ENCODE measurements around the gene DNMT3L. TPM values are rescaled to one million over a fixed set of nuclear protein-coding genes. Genes with fewer than 3 reads are reported as not detected.

Gene DNMT3L
- total and polyA plus RNA-seq, 4 donors, result 0.18 to 0.99 (median 0.25) TPM; not detected in 1

GRCh38 chr21:44262338-44263056, 800 bp upstream of the DNMT3L start:
- no peaks in the 10 kb centered on the region for H3K9me3 ChIP-seq (ENCODE audit: control insufficient read depth in 4 of 4, low read length in 3 of 4)
- H3K4me1 ChIP-seq (ENCODE audit: control insufficient read depth in 4 of 4, insufficient read depth in 4 of 4, low read length in 3 of 4), result no peaks in the 10 kb centered on the region
- TF ChIP-seq HNF4A (conservative IDR thresholded peaks at IDR 0.05) (no peak), FOXA2 (IDR thresholded peaks at IDR 0.05) (no peak), GABPA (IDR thresholded peaks at IDR 0.05 in 1 of 2, conservative IDR thresholded peaks at IDR 0.05 in 1 of 2) (no peak), TAF1 (conservative IDR thresholded peaks at IDR 0.05) (no peak), ZBTB33 (IDR thresholded peaks at IDR 0.05) (no peak), YY1 (IDR thresholded peaks at IDR 0.05) (no peak), JUND (IDR thresholded peaks at IDR 0.05) (no peak), HNF4G (IDR thresholded peaks at IDR 0.05) (no peak), SP1 (IDR thresholded peaks at IDR 0.05) (no peak), RAD21 (IDR thresholded peaks at IDR 0.05) (no peak), RXRA (IDR thresholded peaks at IDR 0.05) (no peak), NR2F2 (IDR thresholded peaks at IDR 0.05) (no peak), EGR1 (IDR thresholded peaks at IDR 0.05; ENCODE audit: low read depth in 2 of 2) (no peak)
- TF ChIP-seq, protein P1, sequence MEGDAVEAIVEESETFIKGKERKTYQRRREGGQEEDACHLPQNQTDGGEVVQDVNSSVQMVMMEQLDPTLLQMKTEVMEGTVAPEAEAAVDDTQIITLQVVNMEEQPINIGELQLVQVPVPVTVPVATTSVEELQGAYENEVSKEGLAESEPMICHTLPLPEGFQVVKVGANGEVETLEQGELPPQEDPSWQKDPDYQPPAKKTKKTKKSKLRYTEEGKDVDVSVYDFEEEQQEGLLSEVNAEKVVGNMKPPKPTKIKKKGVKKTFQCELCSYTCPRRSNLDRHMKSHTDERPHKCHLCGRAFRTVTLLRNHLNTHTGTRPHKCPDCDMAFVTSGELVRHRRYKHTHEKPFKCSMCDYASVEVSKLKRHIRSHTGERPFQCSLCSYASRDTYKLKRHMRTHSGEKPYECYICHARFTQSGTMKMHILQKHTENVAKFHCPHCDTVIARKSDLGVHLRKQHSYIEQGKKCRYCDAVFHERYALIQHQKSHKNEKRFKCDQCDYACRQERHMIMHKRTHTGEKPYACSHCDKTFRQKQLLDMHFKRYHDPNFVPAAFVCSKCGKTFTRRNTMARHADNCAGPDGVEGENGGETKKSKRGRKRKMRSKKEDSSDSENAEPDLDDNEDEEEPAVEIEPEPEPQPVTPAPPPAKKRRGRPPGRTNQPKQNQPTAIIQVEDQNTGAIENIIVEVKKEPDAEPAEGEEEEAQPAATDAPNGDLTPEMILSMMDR (IDR thresholded peaks at IDR 0.05; ENCODE audit: low read depth, low read length, missing input control), result no peak
- TF ChIP-seq, protein P2, sequence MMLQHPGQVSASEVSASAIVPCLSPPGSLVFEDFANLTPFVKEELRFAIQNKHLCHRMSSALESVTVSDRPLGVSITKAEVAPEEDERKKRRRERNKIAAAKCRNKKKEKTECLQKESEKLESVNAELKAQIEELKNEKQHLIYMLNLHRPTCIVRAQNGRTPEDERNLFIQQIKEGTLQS (IDR thresholded peaks at IDR 0.05), result no peak
- whole genome bisulfite sequencing, result 87% methylated on average over 12 of the region's 12 CpGs
- H3K9ac ChIP-seq (ENCODE audit: low read depth in 1 of 2, low read length in 2 of 2), result no peak overlapping the region
- no peaks in the 10 kb centered on the region for H3K36me3 ChIP-seq (ENCODE audit: control insufficient read depth in 4 of 4, insufficient read depth in 3 of 4, low read depth in 1 of 4, low read length in 3 of 4)
- no peak overlapping the region for H3K27ac ChIP-seq (ENCODE audit: low read depth in 1 of 2, low read length in 2 of 2)
- no peak for DNase-seq (ENCODE audit: low spot score)
- H3K4me3 ChIP-seq (ENCODE audit: low read depth in 1 of 3, low read length in 3 of 3), result no peak overlapping the region
- no peaks in the 10 kb centered on the region for H3K27me3 ChIP-seq (ENCODE audit: control insufficient read depth in 4 of 4, insufficient read depth in 4 of 4, low read length in 3 of 4)

GRCh38 chr21:44260791-44261631, 686 bp downstream of the DNMT3L start:
- DNase-seq (ENCODE audit: low spot score), result no peak
- WGBS, result 85% methylated on average over 19 of the region's 19 CpGs
- TF ChIP-seq NR2F2 (IDR thresholded peaks at IDR 0.05) (no peak), RAD21 (IDR thresholded peaks at IDR 0.05) (no peak), TAF1 (conservative IDR thresholded peaks at IDR 0.05) (no peak), HNF4G (IDR thresholded peaks at IDR 0.05) (no peak), FOXA2 (IDR thresholded peaks at IDR 0.05) (no peak), EGR1 (IDR thresholded peaks at IDR 0.05; ENCODE audit: low read depth in 2 of 2) (no peak), ZBTB33 (IDR thresholded peaks at IDR 0.05) (no peak), FOXA1 (IDR thresholded peaks at IDR 0.05) (no peak)
- TF ChIP-seq, protein P3, sequence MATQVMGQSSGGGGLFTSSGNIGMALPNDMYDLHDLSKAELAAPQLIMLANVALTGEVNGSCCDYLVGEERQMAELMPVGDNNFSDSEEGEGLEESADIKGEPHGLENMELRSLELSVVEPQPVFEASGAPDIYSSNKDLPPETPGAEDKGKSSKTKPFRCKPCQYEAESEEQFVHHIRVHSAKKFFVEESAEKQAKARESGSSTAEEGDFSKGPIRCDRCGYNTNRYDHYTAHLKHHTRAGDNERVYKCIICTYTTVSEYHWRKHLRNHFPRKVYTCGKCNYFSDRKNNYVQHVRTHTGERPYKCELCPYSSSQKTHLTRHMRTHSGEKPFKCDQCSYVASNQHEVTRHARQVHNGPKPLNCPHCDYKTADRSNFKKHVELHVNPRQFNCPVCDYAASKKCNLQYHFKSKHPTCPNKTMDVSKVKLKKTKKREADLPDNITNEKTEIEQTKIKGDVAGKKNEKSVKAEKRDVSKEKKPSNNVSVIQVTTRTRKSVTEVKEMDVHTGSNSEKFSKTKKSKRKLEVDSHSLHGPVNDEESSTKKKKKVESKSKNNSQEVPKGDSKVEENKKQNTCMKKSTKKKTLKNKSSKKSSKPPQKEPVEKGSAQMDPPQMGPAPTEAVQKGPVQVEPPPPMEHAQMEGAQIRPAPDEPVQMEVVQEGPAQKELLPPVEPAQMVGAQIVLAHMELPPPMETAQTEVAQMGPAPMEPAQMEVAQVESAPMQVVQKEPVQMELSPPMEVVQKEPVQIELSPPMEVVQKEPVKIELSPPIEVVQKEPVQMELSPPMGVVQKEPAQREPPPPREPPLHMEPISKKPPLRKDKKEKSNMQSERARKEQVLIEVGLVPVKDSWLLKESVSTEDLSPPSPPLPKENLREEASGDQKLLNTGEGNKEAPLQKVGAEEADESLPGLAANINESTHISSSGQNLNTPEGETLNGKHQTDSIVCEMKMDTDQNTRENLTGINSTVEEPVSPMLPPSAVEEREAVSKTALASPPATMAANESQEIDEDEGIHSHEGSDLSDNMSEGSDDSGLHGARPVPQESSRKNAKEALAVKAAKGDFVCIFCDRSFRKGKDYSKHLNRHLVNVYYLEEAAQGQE (IDR thresholded peaks at IDR 0.05), result no peak
- TF ChIP-seq, protein P1 (IDR thresholded peaks at IDR 0.05; ENCODE audit: low read depth, low read length, missing input control), result no peak

More at GRCh38 chr21:44260791-44261631, 686 bp downstream of the DNMT3L start:
- Histone ChIP-seq H3K27me3 (ENCODE audit: control insufficient read depth in 4 of 4, insufficient read depth in 4 of 4, low read length in 3 of 4) (no peaks in the 10 kb centered on the region), H3K27ac (ENCODE audit: low read depth in 1 of 2, low read length in 2 of 2) (no peak overlapping the region), H3K9me3 (ENCODE audit: control insufficient read depth in 4 of 4, low read length in 3 of 4) (no peaks in the 10 kb centered on the region), H3K4me1 (ENCODE audit: control insufficient read depth in 4 of 4, insufficient read depth in 4 of 4, low read length in 3 of 4) (no peaks in the 10 kb centered on the region), H3K9ac (ENCODE audit: low read depth in 1 of 2, low read length in 2 of 2) (no peak overlapping the region), H3K4me3 (ENCODE audit: low read depth in 1 of 3, low read length in 3 of 3) (no peak overlapping the region), H3K36me3 (ENCODE audit: control insufficient read depth in 4 of 4, insufficient read depth in 3 of 4, low read depth in 1 of 4, low read length in 3 of 4) (no peaks in the 10 kb centered on the region)

All from liver (tissue), 9 donors.